ENCODE data around the gene EVI2B. TPM values are rescaled to one million over a fixed set of nuclear protein-coding genes. Genes with fewer than 3 reads are reported as not detected.

The EVI2B gene
- total RNA-seq, 1 experiment from 2014 or later = 0.11 TPM

DNA sequence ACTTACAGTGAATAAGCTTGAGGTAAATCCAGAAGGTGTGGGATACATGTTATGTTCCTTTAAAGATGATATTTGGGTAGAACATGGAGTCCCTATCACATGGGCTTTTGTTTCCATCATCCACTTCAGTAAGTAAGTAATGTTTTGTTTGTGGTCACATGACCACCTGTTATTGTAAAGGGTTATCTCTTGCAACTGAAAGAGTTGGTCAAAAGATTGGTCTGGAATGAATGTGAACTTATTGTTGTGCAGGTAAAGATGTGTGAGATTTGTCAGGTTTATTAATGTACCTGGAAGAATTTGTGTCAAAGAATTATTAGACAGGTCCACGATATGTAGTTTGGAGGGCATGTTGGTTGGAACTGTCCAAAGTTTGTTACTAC, 18.4 kb downstream of the EVI2B start:
- no peaks in the 10 kb centered on the region for H3F3A ChIP-seq (ENCODE audit: low read length, unreplicated experiment)
- no peaks in the 10 kb centered on the region for H4K20me1 ChIP-seq (ENCODE audit: low read length)
- intact Hi-C loops (cut with micrococcal nuclease) = no loop called here
- no peak overlapping the region for H3K27ac ChIP-seq (ENCODE audit: low read length)
- TF ChIP-seq EZH2phosphoT487 (IDR thresholded peaks at IDR 0.05; ENCODE audit: borderline replicate concordance, low read length) = no peak
- TF ChIP-seq, protein P1, sequence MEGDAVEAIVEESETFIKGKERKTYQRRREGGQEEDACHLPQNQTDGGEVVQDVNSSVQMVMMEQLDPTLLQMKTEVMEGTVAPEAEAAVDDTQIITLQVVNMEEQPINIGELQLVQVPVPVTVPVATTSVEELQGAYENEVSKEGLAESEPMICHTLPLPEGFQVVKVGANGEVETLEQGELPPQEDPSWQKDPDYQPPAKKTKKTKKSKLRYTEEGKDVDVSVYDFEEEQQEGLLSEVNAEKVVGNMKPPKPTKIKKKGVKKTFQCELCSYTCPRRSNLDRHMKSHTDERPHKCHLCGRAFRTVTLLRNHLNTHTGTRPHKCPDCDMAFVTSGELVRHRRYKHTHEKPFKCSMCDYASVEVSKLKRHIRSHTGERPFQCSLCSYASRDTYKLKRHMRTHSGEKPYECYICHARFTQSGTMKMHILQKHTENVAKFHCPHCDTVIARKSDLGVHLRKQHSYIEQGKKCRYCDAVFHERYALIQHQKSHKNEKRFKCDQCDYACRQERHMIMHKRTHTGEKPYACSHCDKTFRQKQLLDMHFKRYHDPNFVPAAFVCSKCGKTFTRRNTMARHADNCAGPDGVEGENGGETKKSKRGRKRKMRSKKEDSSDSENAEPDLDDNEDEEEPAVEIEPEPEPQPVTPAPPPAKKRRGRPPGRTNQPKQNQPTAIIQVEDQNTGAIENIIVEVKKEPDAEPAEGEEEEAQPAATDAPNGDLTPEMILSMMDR (conservative IDR thresholded peaks at IDR 0.05; ENCODE audit: low read depth, low read length) = no peak
- no peak for TF ChIP-seq EZH2 (IDR thresholded peaks at IDR 0.05; ENCODE audit: low read length, unreplicated experiment)
- H2AFZ ChIP-seq (ENCODE audit: low read length) = no peak overlapping the region
- DNase-seq (no peak), ATAC-seq (no peak)
- BruUV-seq (replicated peaks) = no TSS peak
- H3K27me3 ChIP-seq (ENCODE audit: low read length) = no peaks in the 10 kb centered on the region
- H3K9me3 ChIP-seq (ENCODE audit: low read length) = no peaks in the 10 kb centered on the region
- no peak overlapping the region for H3K9ac ChIP-seq (ENCODE audit: low read length)
- ChIA-PET POLR2A (ENCODE audit: unreplicated experiment) (no interaction called here), CTCF (no interaction called here)
- no peaks in the 10 kb centered on the region for H3K9me2 ChIP-seq (replicated peaks; ENCODE audit: low read length)
- H3K79me2 ChIP-seq (ENCODE audit: low read length) = no peaks in the 10 kb centered on the region
- H3K4me1 ChIP-seq (ENCODE audit: insufficient read depth, low read length) = peaks cover under 1% of the 10 kb centered on the region
- H3K4me2 ChIP-seq (ENCODE audit: low read length) = no peak overlapping the region
- no peaks in the 10 kb centered on the region for H3K36me3 ChIP-seq (ENCODE audit: low read depth, low read length)
- no peak overlapping the region for H3K4me3 ChIP-seq (ENCODE audit: low read length)

DNA sequence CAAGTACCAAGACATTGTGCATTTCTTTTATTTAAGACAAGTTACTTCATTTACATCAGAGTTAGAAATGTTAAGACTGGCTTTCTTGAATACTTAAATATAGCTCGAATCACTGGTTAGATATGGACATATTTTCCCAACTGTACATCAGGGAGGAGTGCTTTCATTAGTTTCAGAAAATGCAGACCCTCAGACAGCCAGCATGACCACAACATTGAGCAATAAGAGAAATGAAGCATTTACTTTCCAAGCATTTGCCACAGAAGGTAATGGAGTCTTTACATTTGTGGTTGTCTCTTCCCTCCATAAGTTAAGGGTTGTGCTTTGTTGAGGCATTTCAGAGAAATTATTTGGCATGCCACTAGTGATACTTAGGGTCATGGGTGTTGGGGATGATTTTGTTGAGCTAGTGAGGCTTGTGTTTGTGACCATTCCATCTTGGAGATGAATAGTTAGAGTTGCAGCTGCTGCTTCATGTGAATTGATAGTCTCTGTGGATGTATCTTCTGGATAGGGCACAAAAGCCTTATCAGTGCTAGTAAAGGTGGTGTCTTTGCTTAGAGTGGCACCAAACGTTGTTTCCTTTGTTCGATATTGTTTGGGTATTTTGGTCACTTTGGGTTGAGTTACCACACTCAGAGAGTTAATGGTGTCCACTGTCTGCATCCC, 18.9 kb downstream of the EVI2B start:
- no peaks in the 10 kb centered on the region for H3F3A ChIP-seq (ENCODE audit: low read length, unreplicated experiment)
- H4K20me1 ChIP-seq (ENCODE audit: low read length) = no peaks in the 10 kb centered on the region
- ChIA-PET POLR2A (ENCODE audit: unreplicated experiment) (no interaction called here), CTCF (no interaction called here)
- H3K4me1 ChIP-seq (ENCODE audit: insufficient read depth, low read length) = peaks cover 5% of the 10 kb centered on the region
- H3K79me2 ChIP-seq (ENCODE audit: low read length) = no peaks in the 10 kb centered on the region
- DNase-seq (no peak), ATAC-seq (no peak)
- H3K36me3 ChIP-seq (ENCODE audit: low read depth, low read length) = no peaks in the 10 kb centered on the region
- H3K9me2 ChIP-seq (replicated peaks; ENCODE audit: low read length) = no peaks in the 10 kb centered on the region
- TF ChIP-seq EZH2phosphoT487 (IDR thresholded peaks at IDR 0.05; ENCODE audit: borderline replicate concordance, low read length) (no peak), EZH2 (IDR thresholded peaks at IDR 0.05; ENCODE audit: low read length, unreplicated experiment) (no peak)
- TF ChIP-seq, protein P1 (conservative IDR thresholded peaks at IDR 0.05; ENCODE audit: low read depth, low read length) = no peak
- H2AFZ ChIP-seq (ENCODE audit: low read length) = no peak overlapping the region
- no peak overlapping the region for H3K4me3 ChIP-seq (ENCODE audit: low read length)
- H3K27ac ChIP-seq (ENCODE audit: low read length) = no peak overlapping the region
- H3K9ac ChIP-seq (ENCODE audit: low read length) = no peak overlapping the region
- H3K9me3 ChIP-seq (ENCODE audit: low read length) = no peaks in the 10 kb centered on the region
- H3K27me3 ChIP-seq (ENCODE audit: low read length) = no peaks in the 10 kb centered on the region
- no TSS peak for BruUV-seq (replicated peaks)
- H3K4me2 ChIP-seq (ENCODE audit: low read length) = no peak overlapping the region
- intact Hi-C loops (cut with micrococcal nuclease) = no loop called here

DNA sequence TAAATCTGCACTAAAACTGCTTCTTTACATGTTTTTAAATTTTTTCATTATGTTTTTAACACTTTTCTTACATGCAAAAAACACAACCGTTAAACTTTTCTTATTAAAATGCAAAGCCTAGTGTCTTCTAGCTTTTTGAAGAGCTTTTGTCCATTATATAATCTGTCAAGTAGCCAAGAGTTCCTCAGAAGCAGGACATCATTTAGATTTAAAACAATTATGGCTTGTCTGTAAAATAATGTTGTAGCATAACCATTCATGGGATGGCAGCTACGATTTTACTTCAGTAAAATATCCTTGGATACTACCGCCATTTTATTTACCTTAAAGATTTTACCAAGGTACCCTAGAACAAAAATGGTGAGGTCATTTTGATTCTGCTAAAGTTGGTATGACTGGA, 19.6 kb downstream of the EVI2B start:
- Histone ChIP-seq H4K20me1 (ENCODE audit: low read length) (no peaks in the 10 kb centered on the region), H3K27ac (ENCODE audit: low read length) (no peak overlapping the region), H3K79me2 (ENCODE audit: low read length) (no peaks in the 10 kb centered on the region), H3F3A (ENCODE audit: low read length, unreplicated experiment) (no peaks in the 10 kb centered on the region), H3K4me3 (ENCODE audit: low read length) (no peak overlapping the region), H3K27me3 (ENCODE audit: low read length) (no peaks in the 10 kb centered on the region), H3K36me3 (ENCODE audit: low read depth, low read length) (no peaks in the 10 kb centered on the region), H3K4me1 (ENCODE audit: insufficient read depth, low read length) (peaks cover 13% of the 10 kb centered on the region), H2AFZ (ENCODE audit: low read length) (no peak overlapping the region), H3K9me2 (replicated peaks; ENCODE audit: low read length) (no peaks in the 10 kb centered on the region), H3K9me3 (ENCODE audit: low read length) (no peaks in the 10 kb centered on the region), H3K9ac (ENCODE audit: low read length) (no peak overlapping the region), H3K4me2 (ENCODE audit: low read length) (no peak overlapping the region)
- intact Hi-C loops (cut with micrococcal nuclease) = no loop called here
- ChIA-PET POLR2A (ENCODE audit: unreplicated experiment) (no interaction called here), CTCF (no interaction called here)
- no peak for ATAC-seq
- TF ChIP-seq EZH2 (IDR thresholded peaks at IDR 0.05; ENCODE audit: low read length, unreplicated experiment) (no peak), EZH2phosphoT487 (IDR thresholded peaks at IDR 0.05; ENCODE audit: borderline replicate concordance, low read length) (no peak)
- TF ChIP-seq, protein P1 (conservative IDR thresholded peaks at IDR 0.05; ENCODE audit: low read depth, low read length) = no peak
- BruUV-seq (replicated peaks) = no TSS peak
- no peak for DNase-seq

Data from PC-3 (cell line).